WTC11 (cell line): Measurements from ENCODE around the gene MMP17. TPM values are rescaled to one million over a fixed set of nuclear protein-coding genes. Genes with fewer than 3 reads are reported as not detected.
"Not testable (repeated sequence)": the region's sequence is repeated elsewhere in the genome, so short reads cannot be mapped to it uniquely, and the experiment has no call there.

Experiments used
- ATAC-seq: fragments of 200-7000 bp; cut with Tn5 transposase; 2 replicates; pipeline ENCODE4 v1.10.0; 2021; ENCODE audit warnings: mild to moderate bottlenecking, moderate library complexity
- CTCF ChIA-PET: fragments of 300-600 bp; sonication (Branson Sonifier 250); formaldehyde crosslinking; loops from one replicate; lab custom pipeline; 2021; ENCODE audit warnings: antibody characterized with exemption; lab: Charles Lee
- POLR2A ChIA-PET: fragments of 350-600 bp; sonication (Branson Sonifier 250); formaldehyde crosslinking; loops from one replicate; lab custom pipeline; 2021; ENCODE audit warnings: antibody characterized with exemption; lab: Charles Lee
- DNase-seq: peaks from one replicate; pipeline ENCODE4 v3.0.0; 2021; ENCODE audit warnings: low spot score
- H3K27ac Mint-ChIP-seq: 2 replicates; pipeline ENCODE4 v1.8.0; 2021; ENCODE audit warnings: mixed read lengths
- H3K27me3 Mint-ChIP-seq: 2 replicates; pipeline ENCODE4 v1.8.0; 2021; ENCODE audit warnings: low read depth, mild to moderate bottlenecking, moderate library complexity, mixed read lengths
- H3K36me3 Mint-ChIP-seq: 2 replicates; pipeline ENCODE4 v1.8.0; 2021; ENCODE audit warnings: mixed read lengths
- H3K4me1 Mint-ChIP-seq: 2 replicates; pipeline ENCODE4 v1.8.0; 2022; ENCODE audit warnings: mixed read lengths
- H3K4me3 Mint-ChIP-seq: 2 replicates; pipeline ENCODE4 v1.8.0; 2021; ENCODE audit warnings: mild to moderate bottlenecking, moderate library complexity, mixed read lengths
- H3K9me3 Mint-ChIP-seq: 2 replicates; pipeline ENCODE4 v1.8.0; 2021; ENCODE audit warnings: mixed read lengths
- CREM ChIP-seq: sonication (generic); formaldehyde crosslinking; IDR thresholded peaks from 2 replicates; pipeline ENCODE4 v1.8.1; 2022; ENCODE audit warnings: mild to moderate bottlenecking, missing genetic modification reagents, moderate library complexity
- ELF4 ChIP-seq: sonication (generic); formaldehyde crosslinking; IDR thresholded peaks from 2 replicates; pipeline ENCODE4 v1.8.1; 2022; ENCODE audit warnings: low read depth, mild to moderate bottlenecking, moderate library complexity, missing genetic modification reagents
- ESRRA ChIP-seq: sonication (generic); formaldehyde crosslinking; IDR thresholded peaks from 2 replicates; pipeline ENCODE4 v1.8.1; 2022; ENCODE audit warnings: mild to moderate bottlenecking, missing genetic modification reagents, borderline replicate concordance
- ETV6 ChIP-seq: sonication (generic); formaldehyde crosslinking; IDR thresholded peaks from 2 replicates; pipeline ENCODE4 v1.8.1; 2022; ENCODE audit warnings: mild to moderate bottlenecking, missing genetic modification reagents
- FOXJ3 ChIP-seq: sonication (generic); formaldehyde crosslinking; IDR thresholded peaks from 2 replicates; pipeline ENCODE4 v1.9.0; 2021; ENCODE audit warnings: missing genetic modification reagents, mild to moderate bottlenecking, borderline replicate concordance
- HMGA2 ChIP-seq: fragments of 250-450 bp; sonication (Bioruptor Pico); IDR thresholded peaks from 2 replicates; pipeline ENCODE4 v1.4.0; 2021; ENCODE audit warnings: mild to moderate bottlenecking, moderate library complexity
- NFE2L1 ChIP-seq: sonication (generic); formaldehyde crosslinking; IDR thresholded peaks from 2 replicates; pipeline ENCODE4 v1.8.1; 2023; ENCODE audit warnings: missing genetic modification reagents
- NR2C2 ChIP-seq: sonication (generic); formaldehyde crosslinking; IDR thresholded peaks from 2 replicates; pipeline ENCODE4 v1.8.0; 2022; ENCODE audit warnings: mild to moderate bottlenecking, missing genetic modification reagents
- PREB ChIP-seq: sonication (generic); formaldehyde crosslinking; IDR thresholded peaks from 2 replicates; pipeline ENCODE4 v1.8.1; 2022; ENCODE audit warnings: mild to moderate bottlenecking, missing genetic modification reagents, moderate library complexity, borderline replicate concordance
- RELA ChIP-seq: sonication (generic); formaldehyde crosslinking; IDR thresholded peaks from 2 replicates; pipeline ENCODE4 v1.8.1; 2022; ENCODE audit warnings: missing genetic modification reagents, mild to moderate bottlenecking, borderline replicate concordance
- TCF7 ChIP-seq: sonication (generic); formaldehyde crosslinking; IDR thresholded peaks from 2 replicates; pipeline ENCODE4 v1.8.0; 2022; ENCODE audit warnings: mild to moderate bottlenecking, low read depth, missing genetic modification reagents, moderate library complexity
- TEAD4 ChIP-seq: sonication (generic); formaldehyde crosslinking; IDR thresholded peaks from 2 replicates; pipeline ENCODE4 v1.8.0; 2022; ENCODE audit warnings: mild to moderate bottlenecking, missing genetic modification reagents
- TP53 ChIP-seq: sonication (generic); formaldehyde crosslinking; IDR thresholded peaks from 2 replicates; pipeline ENCODE4 v1.8.1; 2023; ENCODE audit warnings: mild to moderate bottlenecking, missing genetic modification reagents
- USF1 ChIP-seq: sonication (generic); formaldehyde crosslinking; IDR thresholded peaks from 2 replicates; pipeline ENCODE4 v1.8.0; 2022; ENCODE audit warnings: mild to moderate bottlenecking, missing genetic modification reagents
- USF2 ChIP-seq: sonication (generic); formaldehyde crosslinking; IDR thresholded peaks from 2 replicates; pipeline ENCODE4 v1.8.1; 2023; ENCODE audit warnings: mild to moderate bottlenecking, missing genetic modification reagents, moderate library complexity
- ZNF219 ChIP-seq: sonication (generic); formaldehyde crosslinking; IDR thresholded peaks from 2 replicates; pipeline ENCODE4 v1.8.0; 2023; ENCODE audit warnings: missing genetic modification reagents, mild to moderate bottlenecking, borderline replicate concordance
- ZNF281 ChIP-seq: sonication (generic); formaldehyde crosslinking; IDR thresholded peaks from 2 replicates; pipeline ENCODE4 v1.8.0; 2023; ENCODE audit warnings: mild to moderate bottlenecking, missing genetic modification reagents
- ZNF532 ChIP-seq: fragments of 250-450 bp; sonication (Bioruptor Pico); IDR thresholded peaks from 2 replicates; pipeline ENCODE4 v1.9.0; 2021; ENCODE audit warnings: mild to moderate bottlenecking, borderline replicate concordance
- ZNF671 ChIP-seq: fragments of 250-450 bp; sonication (Bioruptor Pico); IDR thresholded peaks from 2 replicates; pipeline ENCODE4 v1.8.0; 2021; ENCODE audit warnings: mild to moderate bottlenecking
- ZSCAN18 ChIP-seq: fragments of 250-450 bp; sonication (Bioruptor Pico); IDR thresholded peaks from 2 replicates; pipeline ENCODE4 v2.1.2; 2022; ENCODE audit warnings: mild to moderate bottlenecking, moderate library complexity
- total RNA-seq: library from RNA; stranded (reverse); gene quantifications from 3 replicates; pipeline ENCODE4 v1.2.3, GENCODE V29; 2021

MMP17 gene
- total RNA-seq, 1 experiment from 2014 or later = 67.1 TPM

- TF ChIP-seq ZNF532 (CRISPR knock-in tag) = no peak
- TF ChIP-seq NFE2L1 (CRISPR knock-in tag) = no peak
- no peak for TF ChIP-seq ZSCAN18 (CRISPR knock-in tag)
- no peak for TF ChIP-seq TP53
- TF ChIP-seq FOXJ3 (CRISPR knock-in tag) = no peak
- TF ChIP-seq TEAD4 = no peak
- no peak for TF ChIP-seq ETV6 (CRISPR knock-in tag)
- TF ChIP-seq ZNF219 (CRISPR knock-in tag) = no peak
- no peak for TF ChIP-seq HMGA2 (CRISPR knock-in tag)
Measured at GRCh38 chr12:131883521-131883900, 55.3 kb downstream of the MMP17 start (continued).

GRCh38 chr12:131885076-131885475 lies 56.9 kb downstream of the MMP17 start:
- DNase-seq, POLR2A ChIA-PET, H3K36me3 Mint-ChIP-seq, ATAC-seq, H3K27ac Mint-ChIP-seq, CTCF ChIA-PET, H3K4me3 Mint-ChIP-seq: not testable (repeated sequence)
- Mint-ChIP-seq H3K4me1 (peaks cover 22% of the 10 kb centered on the region), H3K27me3 (peaks cover 26% of the 10 kb centered on the region; the same call in 1 of the 2 replicates), H3K9me3 (peaks cover 14% of the 10 kb centered on the region)

- Mint-ChIP-seq H3K27ac (no peak overlapping the region), H3K36me3 (peaks cover 8% of the 10 kb centered on the region), H3K4me3 (no peak overlapping the region), H3K4me1 (peaks cover 17% of the 10 kb centered on the region), H3K9me3 (peaks cover 14% of the 10 kb centered on the region), H3K27me3 (peaks cover 26% of the 10 kb centered on the region; the same call in 1 of the 2 replicates)
- TF ChIP-seq TCF7 (CRISPR knock-in tag) (no peak), ZNF671 (no peak), TP53 (no peak), ELF4 (CRISPR knock-in tag) (no peak), NFE2L1 (CRISPR knock-in tag) (no peak), RELA (CRISPR knock-in tag) (no peak), NR2C2 (CRISPR knock-in tag) (no peak), USF1 (no peak), ESRRA (CRISPR knock-in tag) (no peak), PREB (CRISPR knock-in tag) (no peak), CREM (CRISPR knock-in tag) (no peak), USF2 (CRISPR knock-in tag) (no peak), ZNF281 (CRISPR knock-in tag) (no peak)
- DNase-seq (no peak), ATAC-seq (no peak)
- POLR2A ChIA-PET = no interaction called here
- CTCF ChIA-PET = no interaction called here
Measured at GRCh38 chr12:131885543-131886057, 57.4 kb downstream of the MMP17 start.

- POLR2A ChIA-PET, H3K4me3 Mint-ChIP-seq, ATAC-seq, H3K27ac Mint-ChIP-seq, CTCF ChIA-PET, H3K36me3 Mint-ChIP-seq, DNase-seq, H3K9me3 Mint-ChIP-seq: not testable (repeated sequence)
- Mint-ChIP-seq H3K4me1 (peaks cover 17% of the 10 kb centered on the region), H3K27me3 (peaks cover 11% of the 10 kb centered on the region; the same call in 1 of the 2 replicates)
Measured at GRCh38 chr12:131891722-131892121, 63.5 kb downstream of the MMP17 start.
